ENCODE data around the gene TAS2R60.

- TF ChIP-seq EZH2 (IDR thresholded peaks at IDR 0.05; ENCODE audit: insufficient read depth, poor library complexity, severe bottlenecking) (no peak), EZH2phosphoT487 (IDR thresholded peaks at IDR 0.05; ENCODE audit: insufficient read depth, low read depth) (no peak)
These were observed 35.0 kb upstream of the TAS2R60 start for GRCh38 chr7:143408252-143408685.

Data from GM23248 (cell line).